Glutamatergic neuron (in vitro differentiated cells): ENCODE results near the gene DENND5A. TPM values are rescaled to one million over a fixed set of nuclear protein-coding genes. Genes with fewer than 3 reads are reported as not detected.

Source experiments
- DNase-seq: peaks from one replicate; pipeline ENCODE4 v3.0.0; 2022
- H3K27ac Mint-ChIP-seq: one replicate; pipeline ENCODE4 v1.8.0; 2020; ENCODE audit warnings: mild to moderate bottlenecking, mixed read lengths, inconsistent platforms; ENCODE audit not compliant: unreplicated experiment
- H3K27me3 Mint-ChIP-seq: one replicate; pipeline ENCODE4 v1.8.0; 2020; ENCODE audit warnings: mild to moderate bottlenecking, moderate library complexity, mixed read lengths, inconsistent platforms; ENCODE audit not compliant: unreplicated experiment
- H3K36me3 Mint-ChIP-seq: one replicate; pipeline ENCODE4 v1.8.0; 2020; ENCODE audit warnings: mild to moderate bottlenecking, mixed read lengths, inconsistent platforms; ENCODE audit not compliant: unreplicated experiment
- H3K4me1 Mint-ChIP-seq: one replicate; pipeline ENCODE4 v1.8.0; 2020; ENCODE audit warnings: mild to moderate bottlenecking, low read depth, mixed read lengths, inconsistent platforms; ENCODE audit not compliant: unreplicated experiment
- H3K4me3 Mint-ChIP-seq: one replicate; pipeline ENCODE4 v1.8.0; 2020; ENCODE audit warnings: mild to moderate bottlenecking, mixed read lengths, inconsistent platforms; ENCODE audit not compliant: unreplicated experiment
- H3K9me3 Mint-ChIP-seq: one replicate; pipeline ENCODE4 v1.8.0; 2020; ENCODE audit warnings: mild to moderate bottlenecking, moderate library complexity, mixed read lengths, inconsistent platforms; ENCODE audit not compliant: unreplicated experiment
- total RNA-seq: library from RNA; stranded (reverse); fragmentation: NEBNext Ultra II Directional; extraction: Animal tissue kit (Norgen Biotek cat#: 25700); gene quantifications from one replicate; pipeline ENCODE4 v1.2.1, GENCODE V29; 2021; ENCODE audit not compliant: unreplicated experiment
- TF ChIP-seq, protein P1 (sequence below): fragments of 200-600 bp; sonication (generic); IDR thresholded peaks from one replicate; pipeline ENCODE4 v1.5.0; 2021; ENCODE audit not compliant: partially characterized antibody, unreplicated experiment

DENND5A gene
- total RNA-seq, 1 donor from 2014 or later = 155 TPM

DNA sequence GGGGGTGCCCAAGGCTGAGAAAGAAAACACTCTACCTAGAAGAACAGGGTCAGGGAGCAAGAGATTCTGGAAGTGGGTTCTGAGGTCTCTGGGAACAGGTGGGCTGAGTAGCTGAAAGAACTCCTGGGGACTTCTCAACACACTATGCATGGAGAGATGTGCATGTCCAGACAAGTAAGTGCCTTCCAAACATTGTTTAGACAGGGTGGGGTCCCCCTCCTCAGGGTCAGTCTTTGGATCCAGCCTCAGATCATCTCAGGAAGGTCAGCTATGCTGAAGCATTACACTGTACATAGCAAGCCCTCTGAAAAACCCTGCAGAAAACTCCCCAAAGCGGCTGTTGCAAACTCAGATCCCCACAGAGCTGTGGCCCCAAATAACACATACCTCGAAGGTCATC lies 119.9 kb downstream of the DENND5A start:
- no peak overlapping the region for H3K27ac Mint-ChIP-seq
- H3K4me3 Mint-ChIP-seq = no peak overlapping the region
- TF ChIP-seq, protein P1, sequence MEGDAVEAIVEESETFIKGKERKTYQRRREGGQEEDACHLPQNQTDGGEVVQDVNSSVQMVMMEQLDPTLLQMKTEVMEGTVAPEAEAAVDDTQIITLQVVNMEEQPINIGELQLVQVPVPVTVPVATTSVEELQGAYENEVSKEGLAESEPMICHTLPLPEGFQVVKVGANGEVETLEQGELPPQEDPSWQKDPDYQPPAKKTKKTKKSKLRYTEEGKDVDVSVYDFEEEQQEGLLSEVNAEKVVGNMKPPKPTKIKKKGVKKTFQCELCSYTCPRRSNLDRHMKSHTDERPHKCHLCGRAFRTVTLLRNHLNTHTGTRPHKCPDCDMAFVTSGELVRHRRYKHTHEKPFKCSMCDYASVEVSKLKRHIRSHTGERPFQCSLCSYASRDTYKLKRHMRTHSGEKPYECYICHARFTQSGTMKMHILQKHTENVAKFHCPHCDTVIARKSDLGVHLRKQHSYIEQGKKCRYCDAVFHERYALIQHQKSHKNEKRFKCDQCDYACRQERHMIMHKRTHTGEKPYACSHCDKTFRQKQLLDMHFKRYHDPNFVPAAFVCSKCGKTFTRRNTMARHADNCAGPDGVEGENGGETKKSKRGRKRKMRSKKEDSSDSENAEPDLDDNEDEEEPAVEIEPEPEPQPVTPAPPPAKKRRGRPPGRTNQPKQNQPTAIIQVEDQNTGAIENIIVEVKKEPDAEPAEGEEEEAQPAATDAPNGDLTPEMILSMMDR = no peak
- no peak for DNase-seq
- no peaks in the 10 kb centered on the region for H3K4me1 Mint-ChIP-seq
- peaks cover 3% of the 10 kb centered on the region for H3K9me3 Mint-ChIP-seq
- H3K36me3 Mint-ChIP-seq = peaks cover 9% of the 10 kb centered on the region
- no peaks in the 10 kb centered on the region for H3K27me3 Mint-ChIP-seq

DNA sequence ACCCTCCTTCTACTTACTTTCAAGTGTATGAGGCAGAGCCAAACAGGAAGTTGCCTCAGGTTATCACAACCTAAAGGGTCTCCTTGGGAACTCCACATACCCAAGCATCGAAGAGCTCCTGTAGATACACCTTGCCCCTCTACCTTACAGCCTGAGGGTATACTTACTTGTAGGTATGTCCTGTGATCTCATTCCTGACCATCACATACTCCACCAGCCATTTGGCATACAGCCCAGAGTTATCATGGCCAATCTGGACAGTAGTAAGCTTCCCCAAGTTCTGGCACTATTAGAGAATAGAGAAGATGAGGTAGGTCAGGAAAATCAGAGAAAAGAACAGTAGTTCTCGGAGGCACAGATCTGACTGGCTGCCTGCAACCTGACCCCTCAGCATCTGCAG lies 120.3 kb downstream of the DENND5A start:
- H3K9me3 Mint-ChIP-seq = peaks cover 3% of the 10 kb centered on the region
- no peak overlapping the region for H3K27ac Mint-ChIP-seq
- H3K4me3 Mint-ChIP-seq = no peak overlapping the region
- TF ChIP-seq, protein P1 = no peak
- no peaks in the 10 kb centered on the region for H3K27me3 Mint-ChIP-seq
- H3K36me3 Mint-ChIP-seq = peaks cover 9% of the 10 kb centered on the region
- no peak for DNase-seq
- H3K4me1 Mint-ChIP-seq = no peaks in the 10 kb centered on the region

DNA sequence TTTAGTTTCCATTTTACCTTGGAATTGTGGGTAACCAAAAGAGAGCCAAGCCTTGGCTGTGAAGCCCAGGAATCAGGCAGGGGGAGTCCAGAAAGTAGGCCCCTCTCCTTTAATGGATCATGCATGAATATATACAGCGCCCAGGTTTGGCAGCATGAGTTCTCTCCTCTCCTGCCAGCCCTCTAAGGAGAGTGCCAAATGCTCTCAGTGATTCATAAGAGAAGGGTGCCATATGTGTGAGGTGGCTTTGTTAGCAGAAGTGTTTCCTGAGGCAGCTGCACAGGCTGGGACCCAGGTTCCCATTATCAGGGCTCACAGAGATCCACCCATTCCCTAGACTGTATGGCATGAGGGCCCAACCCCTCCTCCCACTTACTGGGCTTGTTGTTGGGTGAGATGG lies 121.4 kb downstream of the DENND5A start:
- peaks cover 3% of the 10 kb centered on the region for H3K27me3 Mint-ChIP-seq
- TF ChIP-seq, protein P1 = no peak
- no peak for DNase-seq
- peaks cover 7% of the 10 kb centered on the region for H3K36me3 Mint-ChIP-seq
- no peaks in the 10 kb centered on the region for H3K4me1 Mint-ChIP-seq
- peaks cover 3% of the 10 kb centered on the region for H3K9me3 Mint-ChIP-seq
- H3K4me3 Mint-ChIP-seq = no peak overlapping the region
- no peak overlapping the region for H3K27ac Mint-ChIP-seq

DNA sequence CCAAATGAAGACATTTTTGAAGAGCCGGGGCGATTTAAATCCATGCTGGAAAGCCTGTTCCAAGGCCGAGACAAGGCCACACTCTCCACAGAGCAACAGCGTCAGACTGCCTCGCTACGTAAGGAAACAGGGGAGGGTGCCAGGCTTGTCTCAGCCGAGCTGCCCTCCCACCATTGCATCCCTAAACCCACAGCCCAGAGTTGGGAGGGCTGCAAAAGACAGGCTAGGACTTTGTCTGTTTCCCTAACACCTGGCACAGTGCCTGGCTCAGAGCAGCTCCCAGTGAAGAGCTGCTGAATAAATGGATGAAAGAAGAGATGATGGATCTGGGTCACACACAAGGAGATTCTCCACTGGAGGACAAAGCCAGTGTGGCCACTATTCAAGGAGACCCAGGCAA lies 122.4 kb downstream of the DENND5A start:
- TF ChIP-seq, protein P1 = no peak
- Mint-ChIP-seq H3K27ac (peak overlapping the region; percentile 25), H3K36me3 (no peaks in the 10 kb centered on the region), H3K4me3 (no peak overlapping the region), H3K4me1 (peaks cover 3% of the 10 kb centered on the region), H3K27me3 (peaks cover 4% of the 10 kb centered on the region), H3K9me3 (peaks cover 3% of the 10 kb centered on the region)
- DNase-seq = no peak

DNA sequence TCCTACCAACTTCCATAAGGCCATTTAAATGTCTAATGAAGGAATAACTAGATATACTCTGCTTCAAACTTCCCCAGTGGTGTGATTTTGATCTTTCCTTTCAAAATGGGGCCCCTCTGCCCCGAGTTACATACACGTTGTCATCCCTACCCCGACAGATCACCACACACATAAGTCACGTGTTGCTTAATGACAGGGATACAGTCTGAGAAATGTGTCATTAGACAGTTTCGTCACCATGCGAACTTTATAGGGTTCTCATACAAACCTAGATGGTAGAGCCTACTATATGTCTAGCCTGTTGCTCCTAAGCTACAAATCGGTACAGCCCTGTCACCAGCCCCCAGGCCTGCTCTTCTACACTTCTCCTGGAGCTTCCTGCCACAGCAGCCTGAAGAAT lies 124.0 kb downstream of the DENND5A start:
- H3K9me3 Mint-ChIP-seq = peaks cover 6% of the 10 kb centered on the region
- no peak overlapping the region for H3K4me3 Mint-ChIP-seq
- no peak for DNase-seq
- H3K27ac Mint-ChIP-seq = no peak overlapping the region
- H3K36me3 Mint-ChIP-seq = no peaks in the 10 kb centered on the region
- TF ChIP-seq, protein P1 = no peak
- H3K4me1 Mint-ChIP-seq = peaks cover 4% of the 10 kb centered on the region
- H3K27me3 Mint-ChIP-seq = peaks cover 4% of the 10 kb centered on the region
